Breast epithelium (tissue), 4 donors: ENCODE measurements around the gene RPRML. TPM values are rescaled to one million over a fixed set of nuclear protein-coding genes. Genes with fewer than 3 reads are reported as not detected.

Experiments
- DNase-seq, 2 donors: peaks; one replicate each; pipeline ENCODE4 v3.0.0-alpha.2; 2019; ENCODE audit warnings: low spot score in 2 of 2
- H3K27ac ChIP-seq, 2 donors: fragments of 200-600 bp; sonication (generic) in 1 of 2; one replicate each; pipeline ENCODE4 v1.5.1; 2016 to 2019; ENCODE audit warnings: mild to moderate bottlenecking in 1 of 2
- H3K27me3 ChIP-seq, 2 donors: fragments of 200-600 bp; sonication (generic) in 1 of 2; one replicate each; pipeline versions ENCODE4 v1.5.1 to v1.6.0; 2017 to 2019; ENCODE audit warnings: control low read depth in 1 of 2, mild to moderate bottlenecking in 1 of 2
- H3K36me3 ChIP-seq: fragments of 200-600 bp; one replicate; pipeline ENCODE4 v1.5.1; 2019
- H3K4me1 ChIP-seq, 2 donors: fragments of 200-600 bp; sonication (generic); one replicate each; pipeline ENCODE4 v1.5.1; 2016 to 2019; ENCODE audit warnings: control low read depth in 1 of 2
- H3K4me3 ChIP-seq, 3 donors: fragments of 200-600 bp; sonication (generic); 1 replicate in 2 of 3; 2 replicates in 1 of 3; pipeline ENCODE4 v1.5.1; 2016 to 2019; ENCODE audit warnings: mild to moderate bottlenecking in 3 of 3, moderate library complexity in 2 of 3
- H3K9me3 ChIP-seq, 2 donors: fragments of 200-600 bp; sonication (generic) in 1 of 2; one replicate each; pipeline ENCODE4 v1.5.1; 2016 to 2019; ENCODE audit warnings: control low read depth in 1 of 2
- POLR2A ChIP-seq: fragments of 450-650 bp; IDR thresholded peaks from one replicate; pipeline ENCODE4 v1.6.1; 2016; ENCODE audit warnings: antibody characterized with exemption, mild to moderate bottlenecking, moderate library complexity
- POLR2AphosphoS5 ChIP-seq, 3 donors: sonication (generic); formaldehyde crosslinking; IDR thresholded peaks; one replicate each; pipeline ENCODE4 v1.6.1; 2017; ENCODE audit warnings: antibody characterized with exemption in 3 of 3
- intact Hi-C: fragments of 100-400 bp; cut with DNase I; formaldehyde crosslinking; loops from one replicate; pipeline ENCODE4 v1.15.1; 2023; ENCODE audit warnings: low total_unique reads
- total RNA-seq, 3 donors: library from RNA; depleted of rRNA; stranded (reverse); fragments of >200 nt; gene quantifications; one replicate each; pipeline ENCODE4 v1.1.0, GENCODE V29; 2016
- TF ChIP-seq, protein P1 (sequence below), 3 donors: fragments of 450-650 bp; IDR thresholded peaks; one replicate each; pipeline ENCODE4 v1.5.1; 2016 to 2017; ENCODE audit warnings: antibody characterized with exemption in 3 of 3, mild to moderate bottlenecking in 3 of 3, moderate library complexity in 3 of 3

RPRML gene
- total RNA-seq, 3 donors from 2014 or later = 0.66 TPM; not detected in 2

DNA sequence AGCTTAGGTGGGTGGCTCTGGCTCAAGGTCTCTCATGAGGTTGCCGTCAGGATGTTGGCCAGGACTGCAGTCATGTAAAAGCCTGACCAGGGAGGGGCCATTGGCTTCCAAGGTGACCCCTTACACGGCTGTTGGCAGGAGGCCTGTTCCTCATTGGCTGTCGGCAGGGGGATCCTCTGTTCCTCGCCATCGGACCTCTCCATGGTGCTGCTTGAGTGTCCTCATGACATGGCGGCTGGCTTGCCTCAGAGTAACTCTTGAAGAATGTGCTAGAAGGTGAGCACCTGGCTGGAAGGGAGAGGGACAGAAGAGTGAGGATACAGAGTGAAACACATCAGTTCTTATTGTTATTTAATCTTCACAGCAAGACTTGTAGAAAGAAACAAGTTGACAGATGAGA is 4.7 kb upstream of the RPRML start:
- no peak for DNase-seq
- H3K4me1 ChIP-seq = peaks cover 4 to 8% of the 10 kb centered on the region in 2 donors
- H3K27me3 ChIP-seq = peaks cover 0 to 9% of the 10 kb centered on the region in 2 donors
- intact Hi-C loops = no loop called here
- H3K27ac ChIP-seq = no peak overlapping the region
- H3K36me3 ChIP-seq = no peaks in the 10 kb centered on the region
- no peak overlapping the region for H3K4me3 ChIP-seq
- TF ChIP-seq, protein P1, sequence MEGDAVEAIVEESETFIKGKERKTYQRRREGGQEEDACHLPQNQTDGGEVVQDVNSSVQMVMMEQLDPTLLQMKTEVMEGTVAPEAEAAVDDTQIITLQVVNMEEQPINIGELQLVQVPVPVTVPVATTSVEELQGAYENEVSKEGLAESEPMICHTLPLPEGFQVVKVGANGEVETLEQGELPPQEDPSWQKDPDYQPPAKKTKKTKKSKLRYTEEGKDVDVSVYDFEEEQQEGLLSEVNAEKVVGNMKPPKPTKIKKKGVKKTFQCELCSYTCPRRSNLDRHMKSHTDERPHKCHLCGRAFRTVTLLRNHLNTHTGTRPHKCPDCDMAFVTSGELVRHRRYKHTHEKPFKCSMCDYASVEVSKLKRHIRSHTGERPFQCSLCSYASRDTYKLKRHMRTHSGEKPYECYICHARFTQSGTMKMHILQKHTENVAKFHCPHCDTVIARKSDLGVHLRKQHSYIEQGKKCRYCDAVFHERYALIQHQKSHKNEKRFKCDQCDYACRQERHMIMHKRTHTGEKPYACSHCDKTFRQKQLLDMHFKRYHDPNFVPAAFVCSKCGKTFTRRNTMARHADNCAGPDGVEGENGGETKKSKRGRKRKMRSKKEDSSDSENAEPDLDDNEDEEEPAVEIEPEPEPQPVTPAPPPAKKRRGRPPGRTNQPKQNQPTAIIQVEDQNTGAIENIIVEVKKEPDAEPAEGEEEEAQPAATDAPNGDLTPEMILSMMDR (IDR thresholded peaks at IDR 0.05) = no peak
- TF ChIP-seq POLR2AphosphoS5 (IDR thresholded peaks at IDR 0.05) (no peak), POLR2A (no peak)
- H3K9me3 ChIP-seq = no peaks in the 10 kb centered on the region

DNA sequence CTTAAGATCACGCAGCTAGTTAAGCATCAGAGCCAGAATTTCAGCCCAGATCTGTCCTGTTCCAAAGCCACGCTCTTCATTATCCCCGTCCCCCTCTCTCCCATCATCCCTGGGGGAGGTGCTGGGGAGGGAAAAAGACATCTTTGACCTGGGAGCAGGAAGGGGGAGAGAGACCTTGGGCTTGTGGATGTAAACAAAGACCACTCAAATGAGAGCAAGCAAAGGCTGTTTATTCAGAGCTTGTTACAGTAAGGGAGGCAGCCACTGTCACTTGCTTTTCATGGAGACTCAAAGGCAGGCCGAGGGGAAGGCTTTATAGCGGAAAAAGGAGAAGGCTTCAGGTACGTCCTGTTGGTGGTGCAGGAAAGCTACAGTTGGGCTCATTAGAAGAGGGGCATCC is 3.5 kb upstream of the RPRML start:
- peaks cover 10 to 16% of the 10 kb centered on the region in 2 donors for H3K4me1 ChIP-seq

DNA sequence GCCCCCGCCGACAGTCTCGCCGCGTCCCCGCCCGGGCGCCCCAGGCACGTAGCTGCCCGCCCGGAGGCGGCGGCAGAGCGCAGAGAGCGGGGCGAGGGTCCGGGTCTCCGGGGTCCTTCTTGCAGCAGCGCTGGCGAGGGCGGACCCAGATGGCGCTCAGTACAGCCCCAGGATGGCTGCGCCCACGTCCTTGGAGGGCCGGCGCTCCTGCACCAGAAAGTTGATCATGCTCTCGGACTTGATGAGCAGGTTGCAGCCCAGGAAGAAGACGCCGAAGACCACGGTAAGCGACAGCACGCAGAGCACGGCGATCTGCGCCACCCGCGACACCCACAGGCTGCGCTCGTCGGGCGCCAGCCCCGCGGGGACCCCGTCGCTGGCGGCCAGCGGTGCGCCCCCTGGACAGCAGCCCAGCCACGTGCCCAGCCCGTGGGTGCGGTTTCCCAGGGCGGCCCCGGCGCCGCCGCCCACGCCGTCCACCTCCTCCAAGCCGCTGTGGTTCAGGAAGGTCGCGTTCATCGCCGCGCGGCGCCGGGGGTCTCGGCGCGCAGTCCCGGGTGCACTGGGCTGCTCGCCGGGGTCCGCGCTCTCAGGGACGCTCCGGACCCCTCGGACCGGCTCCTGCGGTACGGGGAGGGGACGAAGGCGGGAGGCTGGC is 435 bp downstream of the RPRML start:
- Histone ChIP-seq H3K27ac (no peak overlapping the region), H3K4me1 (peaks cover 10 to 16% of the 10 kb centered on the region in 2 donors), H3K36me3 (no peaks in the 10 kb centered on the region), H3K9me3 (no peaks in the 10 kb centered on the region), H3K4me3 (peak overlapping the region; percentile 49 to 69 (median 58)), H3K27me3 (peaks cover 0 to 34% of the 10 kb centered on the region in 2 donors)
- no peak for DNase-seq
- intact Hi-C loops = no loop called here
- TF ChIP-seq, protein P1 (IDR thresholded peaks at IDR 0.05) = no peak
- TF ChIP-seq POLR2AphosphoS5 (IDR thresholded peaks at IDR 0.05) (no peak), POLR2A (no peak)

More for the DNA sequence above, 3.5 kb upstream of the RPRML start:
- DNase-seq = no peak
- TF ChIP-seq, protein P1 (IDR thresholded peaks at IDR 0.05) = no peak
- TF ChIP-seq POLR2A = no peak
- TF ChIP-seq POLR2AphosphoS5 (IDR thresholded peaks at IDR 0.05) = no peak
- Histone ChIP-seq H3K4me3 (no peak overlapping the region), H3K36me3 (no peaks in the 10 kb centered on the region), H3K27me3 (peaks cover 0 to 20% of the 10 kb centered on the region in 2 donors), H3K27ac (no peak overlapping the region), H3K9me3 (no peaks in the 10 kb centered on the region)
- intact Hi-C loops = no loop called here

DNA sequence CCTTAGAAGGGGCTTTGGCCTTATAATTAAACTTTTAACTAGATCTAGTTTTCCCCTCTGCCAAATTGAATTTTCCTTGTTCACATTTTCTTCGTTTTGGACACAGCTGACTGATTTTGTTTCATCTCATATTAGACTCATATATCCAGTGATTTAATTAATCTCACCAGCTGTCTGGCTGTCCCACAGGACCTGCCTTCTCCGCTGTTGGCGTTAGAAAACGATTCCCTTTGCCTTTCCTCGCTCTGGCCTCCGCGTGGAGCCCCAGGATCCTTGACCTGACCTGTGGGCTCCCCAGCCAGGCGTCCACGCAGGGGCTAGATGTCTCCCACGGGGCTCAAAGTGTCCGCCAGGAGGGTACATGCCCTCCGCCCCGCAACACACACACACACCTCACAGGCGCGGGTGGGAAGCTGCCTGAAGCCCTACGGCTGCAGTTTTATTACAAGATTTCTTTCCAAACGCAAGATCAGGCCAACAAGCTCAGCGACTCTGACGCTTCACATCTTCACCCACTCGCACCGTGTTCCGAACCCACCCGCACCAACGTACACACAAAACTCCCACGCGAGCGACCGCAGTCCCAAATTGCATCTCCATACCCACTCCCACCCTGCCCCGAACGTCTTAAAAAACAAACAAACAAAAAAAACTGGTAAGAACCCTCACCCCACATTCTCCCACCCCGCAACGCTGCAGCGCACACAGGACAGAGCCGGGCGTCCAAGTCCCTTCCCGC is 1.1 kb downstream of the RPRML start:
- Histone ChIP-seq H3K4me1 (peaks cover 10 to 16% of the 10 kb centered on the region in 2 donors), H3K9me3 (no peaks in the 10 kb centered on the region), H3K36me3 (no peaks in the 10 kb centered on the region), H3K27ac (no peak overlapping the region), H3K4me3 (peak overlapping the region; percentile 49 to 69 (median 58)), H3K27me3 (peaks cover 0 to 34% of the 10 kb centered on the region in 2 donors)
- intact Hi-C loops = no loop called here
- TF ChIP-seq POLR2AphosphoS5 (IDR thresholded peaks at IDR 0.05) (no peak), POLR2A (no peak)
- TF ChIP-seq, protein P1 (IDR thresholded peaks at IDR 0.05) = no peak
- DNase-seq = no peak

DNA sequence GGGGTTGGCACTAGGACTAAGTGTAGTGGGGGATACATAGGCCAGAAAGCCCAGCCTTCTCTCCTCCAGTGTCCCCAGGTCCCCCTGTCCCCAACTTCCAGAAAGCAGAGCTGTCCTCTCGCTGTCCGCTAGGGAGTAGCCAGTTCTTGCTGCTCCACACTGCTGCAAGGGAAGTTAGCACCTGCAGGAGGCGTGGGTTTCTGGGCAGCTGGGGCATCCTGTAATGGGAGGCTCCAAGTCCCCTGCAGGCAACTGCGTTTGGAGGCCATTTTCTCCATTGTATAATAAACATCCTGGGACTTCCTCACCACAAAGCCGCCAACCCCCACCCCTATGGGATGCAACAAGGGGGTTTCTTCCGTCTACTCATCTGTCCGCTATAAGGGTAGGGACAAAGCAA is 1.7 kb downstream of the RPRML start:
- TF ChIP-seq, protein P1 (IDR thresholded peaks at IDR 0.05) = no peak
- no peak for TF ChIP-seq POLR2A
- no peak for TF ChIP-seq POLR2AphosphoS5 (IDR thresholded peaks at IDR 0.05)
- Histone ChIP-seq H3K9me3 (no peaks in the 10 kb centered on the region), H3K4me3 (no peak overlapping the region), H3K27ac (no peak overlapping the region), H3K36me3 (no peaks in the 10 kb centered on the region), H3K27me3 (peaks cover 0 to 34% of the 10 kb centered on the region in 2 donors), H3K4me1 (peaks cover 10 to 16% of the 10 kb centered on the region in 2 donors)
- intact Hi-C loops = no loop called here
- no peak for DNase-seq
